B cell (primary cell): ENCODE results near the gene ARMC6. TPM values are rescaled to one million over a fixed set of nuclear protein-coding genes. Genes with fewer than 3 reads are reported as not detected.

Experiments
- ATAC-seq: fragments of 200-7000 bp; cut with Tn5 transposase; one replicate; pipeline ENCODE4 v1.10.0; 2021; ENCODE audit warnings: low read depth, mild to moderate bottlenecking, moderate number of reproducible peaks, moderate library complexity
- CTCF ChIA-PET: fragments of 350-600 bp; sonication (Branson Sonifier 250); formaldehyde crosslinking; loops from one replicate; lab custom pipeline; 2021; ENCODE audit warnings: antibody characterized with exemption, inconsistent platforms; lab: Charles Lee
- POLR2A ChIA-PET: fragments of 350-600 bp; sonication (Branson Sonifier 250); formaldehyde crosslinking; loops from one replicate; lab custom pipeline; 2021; ENCODE audit warnings: antibody characterized with exemption; lab: Charles Lee
- DNase-seq: peaks from one replicate; pipeline ENCODE4 v3.0.0; 2013
- H2AFZ ChIP-seq: 2 replicates; pipeline ENCODE4 v1.6.1; 2012; ENCODE audit warnings: mild to moderate bottlenecking, low read depth, low read length; ENCODE audit not compliant: insufficient read depth, poor library complexity, severe bottlenecking
- H3K27ac ChIP-seq, 2 donors: 1 replicate in 1 of 2; 2 replicates in 1 of 2; pipeline ENCODE4 v1.5.1; 2012 to 2013; ENCODE audit warnings: low read length in 2 of 2, mild to moderate bottlenecking in 2 of 2, moderate library complexity in 1 of 2
- H3K27me3 ChIP-seq, 4 experiments: fragments of 200-600 bp in 1 of 4; sonication (generic) in 1 of 4; replicated peaks in 1 of 4; 1 replicate in 2 of 4; 2 replicates in 2 of 4; pipeline versions ENCODE4 v1.6.1 to v1.7.0; 2013 to 2016; ENCODE audit warnings: low read length in 3 of 4, mild to moderate bottlenecking in 2 of 4, mixed read lengths in 1 of 4, moderate library complexity in 1 of 4; ENCODE audit not compliant: insufficient read depth in 4 of 4, control insufficient read depth in 3 of 4; ENCODE audit errors: control extremely low read depth in 1 of 4
- H3K36me3 ChIP-seq, 2 experiments: replicated peaks in 1 of 2; 1 replicate in 1 of 2; 2 replicates in 1 of 2; pipeline versions ENCODE4 v1.6.1 to v1.7.1; 2013; ENCODE audit warnings: low read length in 1 of 2; ENCODE audit not compliant: insufficient read depth in 2 of 2, control insufficient read depth in 1 of 2; ENCODE audit errors: control extremely low read depth in 1 of 2, extremely low read depth in 1 of 2
- H3K4me1 ChIP-seq, 2 donors: fragments of 200-600 bp in 1 of 2; sonication (generic) in 1 of 2; 1 replicate in 1 of 2; 2 replicates in 1 of 2; pipeline versions ENCODE4 v1.5.1 to v1.6.1; 2013 to 2017; ENCODE audit warnings: low read length in 2 of 2; ENCODE audit not compliant: control insufficient read depth in 2 of 2, insufficient read depth in 2 of 2
- H3K4me2 ChIP-seq: replicated peaks from 2 replicates; pipeline ENCODE3; 2012; ENCODE audit warnings: mild to moderate bottlenecking, low read depth, low read length; ENCODE audit not compliant: poor library complexity, severe bottlenecking
- H3K4me3 ChIP-seq, 5 experiments: fragments of 200-600 bp in 1 of 5; sonication (generic) in 1 of 5; 1 replicate in 3 of 5; 2 replicates in 2 of 5; pipeline versions ENCODE4 v1.5.1 to v1.7.0; 2011 to 2016; ENCODE audit warnings: low read length in 4 of 5, mild to moderate bottlenecking in 4 of 5, low read depth in 2 of 5, control low read depth in 1 of 5, moderate library complexity in 1 of 5; ENCODE audit not compliant: insufficient read depth in 1 of 5; ENCODE audit errors: control extremely low read depth in 1 of 5, extremely low read depth in 1 of 5
- H3K79me2 ChIP-seq: fragments of 200-600 bp; sonication (generic); one replicate; pipeline ENCODE4 v1.6.0; 2016; ENCODE audit warnings: low read length; ENCODE audit not compliant: control insufficient read depth, insufficient read depth
- H3K9ac ChIP-seq: fragments of 200-600 bp; sonication (generic); 2 replicates; pipeline ENCODE4 v1.6.1; 2017; ENCODE audit warnings: mild to moderate bottlenecking, low read length, moderate library complexity
- H3K9me3 ChIP-seq, 3 donors: one replicate each; pipeline versions ENCODE4 v1.6.1 to v1.7.1; 2013; ENCODE audit warnings: low read length in 2 of 3; ENCODE audit not compliant: control insufficient read depth in 2 of 3, insufficient read depth in 1 of 3; ENCODE audit errors: control extremely low read depth in 1 of 3
- H4K20me1 ChIP-seq: 2 replicates; pipeline ENCODE4 v1.6.0; 2012; ENCODE audit warnings: mild to moderate bottlenecking, low read length; ENCODE audit not compliant: insufficient read depth, control insufficient read depth, poor library complexity, severe bottlenecking
- H3K27ac Mint-ChIP-seq: one replicate; pipeline ENCODE4 v1.8.0; 2021; ENCODE audit warnings: mixed read lengths
- H3K27me3 Mint-ChIP-seq: one replicate; pipeline ENCODE4 v1.8.0; 2021; ENCODE audit warnings: mixed read lengths
- H3K4me1 Mint-ChIP-seq: one replicate; pipeline ENCODE4 v1.8.0; 2021; ENCODE audit warnings: mixed read lengths
- H3K4me3 Mint-ChIP-seq: one replicate; pipeline ENCODE4 v1.8.0; 2021; ENCODE audit warnings: mixed read lengths
- H3K9me3 Mint-ChIP-seq: one replicate; pipeline ENCODE4 v1.8.0; 2022; ENCODE audit warnings: mixed read lengths; ENCODE audit not compliant: insufficient read depth
- EZH2 ChIP-seq: IDR thresholded peaks from 2 replicates; pipeline ENCODE4 v1.6.1; 2012; ENCODE audit warnings: borderline replicate concordance, low read depth, mild to moderate bottlenecking, moderate library complexity, low read length; ENCODE audit not compliant: insufficient read depth, poor library complexity, severe bottlenecking
- WGBS: methylation state at CpG from one replicate; pipeline ENCODE4 v1.1.5; 2013; ENCODE audit warnings: missing lambda C conversion rate; ENCODE audit not compliant: insufficient coverage; 5-methylcytosine and 5-hydroxymethylcytosine counted together
- intact Hi-C: fragments of 100-400 bp; cut with micrococcal nuclease; formaldehyde crosslinking; loops from one replicate; pipeline ENCODE4 v1.10.0; 2022
- polyA plus RNA-seq: library from polyadenylated mRNA; depleted of rRNA; stranded (reverse); fragments of >200 nt; gene quantifications from 2 replicates; pipeline ENCODE4 v1.2.3, GENCODE V29; 2012
- total RNA-seq, 2 donors: library from RNA; stranded (reverse); fragments of 120-200 nt in 1 of 2; gene quantifications; 1 replicate in 1 of 2; 2 replicates in 1 of 2; pipeline versions ENCODE4 v1.2.3 to v1.2.4, GENCODE V29; 2013 to 2022
- TF ChIP-seq, protein P1 (sequence below): fragments of 200-600 bp; IDR thresholded peaks from one replicate; pipeline ENCODE4 v1.8.0; 2022; ENCODE audit warnings: antibody characterized with exemption, mild to moderate bottlenecking

The ARMC6 gene
- total and polyA plus RNA-seq, 2 donors (not counting 1 experiment from before 2014, with no cell fraction given): 15.2 to 27.6 TPM

DNA sequence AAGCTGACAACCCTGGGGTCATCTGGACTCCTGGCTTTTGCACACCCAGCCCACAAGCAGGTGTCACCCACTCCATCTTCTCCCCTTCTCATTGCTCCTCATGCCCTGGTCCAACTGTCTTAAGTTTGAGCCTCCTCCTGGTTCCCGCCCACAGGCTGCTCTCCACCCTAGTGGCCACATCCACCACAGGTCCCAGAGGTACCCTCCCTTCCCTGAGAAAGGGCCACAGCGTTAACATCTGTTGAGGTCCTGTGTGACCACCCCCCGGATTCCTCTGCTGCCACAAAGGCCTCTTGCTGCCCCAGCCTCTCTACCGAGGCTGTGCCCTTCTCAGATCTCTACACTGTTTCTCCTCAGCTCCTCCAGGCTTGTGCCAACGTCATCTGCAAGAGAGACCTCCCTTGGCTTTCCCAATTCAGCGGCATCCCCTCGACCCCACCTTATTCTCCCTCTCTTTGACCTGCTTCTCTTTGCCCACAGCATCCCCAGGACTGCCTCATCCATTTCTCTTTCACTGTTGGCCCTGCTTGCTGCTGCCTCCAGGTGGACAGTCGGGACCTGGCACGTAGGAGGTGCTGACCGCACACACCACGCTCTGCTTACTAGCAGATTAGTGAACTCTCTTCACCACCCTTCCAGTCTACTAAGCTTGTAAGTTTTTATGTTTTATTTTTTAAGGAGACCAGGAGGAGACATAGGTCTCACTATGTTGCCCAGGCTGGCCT is 33.3 kb upstream of the ARMC6 start:
- Mint-ChIP-seq H3K9me3 (no peaks in the 10 kb centered on the region), H3K27ac (no peak overlapping the region)

DNA sequence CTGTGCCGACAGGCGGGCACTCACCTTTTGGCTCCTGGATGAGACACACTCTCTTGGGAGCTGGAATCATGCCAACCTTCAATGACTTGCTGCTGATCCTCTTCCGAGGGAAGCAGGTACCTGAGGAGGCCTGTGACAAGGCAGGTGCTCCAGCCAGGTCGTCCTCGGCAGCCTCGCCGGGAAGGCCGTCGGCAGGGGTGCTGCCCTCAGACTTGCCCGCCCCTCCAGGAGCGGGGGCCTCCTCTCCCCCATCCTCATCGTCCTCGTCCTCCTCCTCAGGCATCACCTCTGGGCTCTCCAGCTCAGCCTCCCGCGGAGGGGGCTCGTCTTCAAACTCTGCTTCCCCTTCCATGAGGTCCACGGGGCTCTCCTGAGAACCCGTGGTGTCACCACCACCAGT is 29.3 kb upstream of the ARMC6 start:
- H3K4me3 ChIP-seq: no peak overlapping the region
- DNase-seq (no peak), ATAC-seq (no peak)
- CTCF ChIA-PET: no interaction called here
- peaks cover 4% of the 10 kb centered on the region for H3K79me2 ChIP-seq
- no peaks in the 10 kb centered on the region for H3K4me1 ChIP-seq
- no peaks in the 10 kb centered on the region for H3K9me3 Mint-ChIP-seq
- H3K27ac ChIP-seq: no peak overlapping the region
- no peak overlapping the region for H2AFZ ChIP-seq
- no peaks in the 10 kb centered on the region for H3K27me3 Mint-ChIP-seq
- H3K9ac ChIP-seq: no peak overlapping the region
- H3K36me3 ChIP-seq: peaks cover 2 to 65% of the 10 kb centered on the region in 2 experiments
- H4K20me1 ChIP-seq: no peaks in the 10 kb centered on the region
- H3K27ac Mint-ChIP-seq: no peak overlapping the region
- TF ChIP-seq, protein P1, sequence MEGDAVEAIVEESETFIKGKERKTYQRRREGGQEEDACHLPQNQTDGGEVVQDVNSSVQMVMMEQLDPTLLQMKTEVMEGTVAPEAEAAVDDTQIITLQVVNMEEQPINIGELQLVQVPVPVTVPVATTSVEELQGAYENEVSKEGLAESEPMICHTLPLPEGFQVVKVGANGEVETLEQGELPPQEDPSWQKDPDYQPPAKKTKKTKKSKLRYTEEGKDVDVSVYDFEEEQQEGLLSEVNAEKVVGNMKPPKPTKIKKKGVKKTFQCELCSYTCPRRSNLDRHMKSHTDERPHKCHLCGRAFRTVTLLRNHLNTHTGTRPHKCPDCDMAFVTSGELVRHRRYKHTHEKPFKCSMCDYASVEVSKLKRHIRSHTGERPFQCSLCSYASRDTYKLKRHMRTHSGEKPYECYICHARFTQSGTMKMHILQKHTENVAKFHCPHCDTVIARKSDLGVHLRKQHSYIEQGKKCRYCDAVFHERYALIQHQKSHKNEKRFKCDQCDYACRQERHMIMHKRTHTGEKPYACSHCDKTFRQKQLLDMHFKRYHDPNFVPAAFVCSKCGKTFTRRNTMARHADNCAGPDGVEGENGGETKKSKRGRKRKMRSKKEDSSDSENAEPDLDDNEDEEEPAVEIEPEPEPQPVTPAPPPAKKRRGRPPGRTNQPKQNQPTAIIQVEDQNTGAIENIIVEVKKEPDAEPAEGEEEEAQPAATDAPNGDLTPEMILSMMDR: no peak
- no peak for TF ChIP-seq EZH2
- 97% methylated on average over 18 of the region's 18 CpGs for WGBS
- H3K4me2 ChIP-seq: no peak overlapping the region
- no peaks in the 10 kb centered on the region for H3K4me1 Mint-ChIP-seq
- H3K27me3 ChIP-seq: no peaks in the 10 kb centered on the region
- no peak overlapping the region for H3K4me3 Mint-ChIP-seq
- no peaks in the 10 kb centered on the region for H3K9me3 ChIP-seq
- intact Hi-C loops: no loop called here
- POLR2A ChIA-PET: no interaction called here

More for the DNA sequence above, 33.3 kb upstream of the ARMC6 start:
- intact Hi-C loops: no loop called here
- ChIA-PET CTCF (interaction anchor here (0.7 kb wide), 1 partner anchor 626 kb away, joined by 3 read pairs; no protein-coding TSS in a partner anchor), POLR2A (no interaction called here)
- H3K27me3 Mint-ChIP-seq: no peaks in the 10 kb centered on the region
- no peaks in the 10 kb centered on the region for H3K4me1 ChIP-seq
- H3K36me3 ChIP-seq: peaks cover 0 to 52% of the 10 kb centered on the region in 2 experiments
- ATAC-seq (no peak), DNase-seq (no peak)
- H3K9ac ChIP-seq: no peak overlapping the region
- no peak overlapping the region for H3K4me2 ChIP-seq
- H3K27me3 ChIP-seq: no peaks in the 10 kb centered on the region
- H3K4me3 ChIP-seq: no peak overlapping the region
- no peaks in the 10 kb centered on the region for H4K20me1 ChIP-seq
- TF ChIP-seq EZH2: no peak
- TF ChIP-seq, protein P1: no peak
- H3K4me3 Mint-ChIP-seq: no peak overlapping the region
- H2AFZ ChIP-seq: no peak overlapping the region
- WGBS: 88% methylated on average over 10 of the region's 11 CpGs
- no peaks in the 10 kb centered on the region for H3K9me3 ChIP-seq
- no peak overlapping the region for H3K27ac ChIP-seq
- H3K79me2 ChIP-seq: no peaks in the 10 kb centered on the region
- H3K4me1 Mint-ChIP-seq: no peaks in the 10 kb centered on the region
